A549 (cell line): Measurements from ENCODE around the gene REC8.
"Not testable (repeated sequence)": the region's sequence is repeated elsewhere in the genome, so short reads cannot be mapped to it uniquely, and the experiment has no call there.

Experiments used
- CBX2 ChIP-seq: fragments of 200-600 bp; sonication (generic); IDR thresholded peaks from 2 replicates; pipeline ENCODE4 v1.6.1; 2016; ENCODE audit warnings: low read depth, mild to moderate bottlenecking, borderline replicate concordance
- CHD2 ChIP-seq: fragments of 150-350 bp; IDR thresholded peaks from 2 replicates; pipeline ENCODE4 v1.6.1; 2014; ENCODE audit warnings: low read length; ENCODE audit not compliant: partially characterized antibody
- EP300 ChIP-seq, 2 experiments: fragments of >200 bp; sonication (Bioruptor Twin); formaldehyde crosslinking; IDR thresholded peaks; 2 replicates in 1 of 2; 3 replicates in 1 of 2; pipeline ENCODE4 v1.6.1; 2016 to 2017
- KDM1A ChIP-seq: fragments of 200-600 bp; sonication (generic); IDR thresholded peaks from 2 replicates; pipeline ENCODE4 v1.6.1; 2016; ENCODE audit warnings: low read depth, mild to moderate bottlenecking
- MAFK ChIP-seq: fragments of 450-650 bp; IDR thresholded peaks from 2 replicates; pipeline ENCODE4 v1.6.1; 2014; ENCODE audit not compliant: partially characterized antibody
- MAZ ChIP-seq: fragments of 150-350 bp; IDR thresholded peaks from 2 replicates; pipeline ENCODE4 v1.6.1; 2014; ENCODE audit warnings: antibody characterized with exemption, low read depth, low read length, borderline replicate concordance
- POLR2A ChIP-seq: IDR thresholded peaks from 2 replicates; pipeline ENCODE4 v1.6.1; 2012; ENCODE audit warnings: mild to moderate bottlenecking, low read length
- POLR2AphosphoS2 ChIP-seq: conservative IDR thresholded peaks from 2 replicates; pipeline ENCODE4 v1.6.1; 2012; ENCODE audit warnings: low read length, improper control_type of control experiment, inconsistent platforms
- RFX5 ChIP-seq: fragments of 450-650 bp; IDR thresholded peaks from 2 replicates; pipeline ENCODE4 v1.7.1; 2014; ENCODE audit warnings: antibody characterized with exemption, mild to moderate bottlenecking, moderate library complexity
- SMC3 ChIP-seq: fragments of >200 bp; sonication (Bioruptor Twin); formaldehyde crosslinking; IDR thresholded peaks from 3 replicates; pipeline ENCODE4 v1.6.1; 2018; ENCODE audit warnings: inconsistent platforms
- SREBF2 ChIP-seq: fragments of 450-650 bp; IDR thresholded peaks from 2 replicates; pipeline ENCODE4 v1.6.1; 2014; ENCODE audit warnings: mild to moderate bottlenecking, moderate library complexity
- USF2 ChIP-seq: fragments of 450-650 bp; IDR thresholded peaks from 2 replicates; pipeline ENCODE4 v1.6.1; 2014; ENCODE audit warnings: antibody characterized with exemption
- TF ChIP-seq, protein P1 (sequence below): fragments of >200 bp; sonication (Bioruptor Twin); formaldehyde crosslinking; IDR thresholded peaks from 3 replicates; pipeline ENCODE4 v1.5.1; 2016
- TF ChIP-seq, protein P2 (sequence below): fragments of 200-600 bp; sonication (generic); IDR thresholded peaks from 2 replicates; pipeline ENCODE4 v1.6.1; 2016; ENCODE audit warnings: antibody characterized with exemption, mild to moderate bottlenecking, moderate library complexity

DNA sequence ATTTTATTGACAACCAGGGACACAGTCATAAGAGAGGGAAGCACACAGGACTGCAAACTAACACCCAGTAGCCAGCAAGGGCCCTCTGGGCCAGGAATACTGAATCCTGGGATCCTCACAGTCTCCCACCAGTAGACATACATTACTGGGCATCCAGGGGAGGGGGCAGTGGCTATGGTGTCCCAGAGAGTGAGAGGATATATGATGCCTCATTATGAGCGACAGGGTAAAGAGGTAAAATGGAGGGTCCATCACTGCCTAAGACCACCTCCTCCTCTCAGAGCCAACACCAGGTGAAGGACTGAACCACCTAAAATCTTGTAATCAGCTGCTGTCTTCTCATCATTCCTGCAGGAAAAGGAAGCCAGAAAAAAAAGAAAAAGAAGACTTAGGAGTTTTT is 45.0 kb downstream of the REC8 start:
- not testable (repeated sequence) for TF ChIP-seq POLR2AphosphoS2; EP300 (IDR thresholded peaks at IDR 0.05); POLR2A; CBX2; RFX5; CHD2; USF2; SREBF2; MAZ; KDM1A; MAFK; SMC3
- TF ChIP-seq, protein P1, sequence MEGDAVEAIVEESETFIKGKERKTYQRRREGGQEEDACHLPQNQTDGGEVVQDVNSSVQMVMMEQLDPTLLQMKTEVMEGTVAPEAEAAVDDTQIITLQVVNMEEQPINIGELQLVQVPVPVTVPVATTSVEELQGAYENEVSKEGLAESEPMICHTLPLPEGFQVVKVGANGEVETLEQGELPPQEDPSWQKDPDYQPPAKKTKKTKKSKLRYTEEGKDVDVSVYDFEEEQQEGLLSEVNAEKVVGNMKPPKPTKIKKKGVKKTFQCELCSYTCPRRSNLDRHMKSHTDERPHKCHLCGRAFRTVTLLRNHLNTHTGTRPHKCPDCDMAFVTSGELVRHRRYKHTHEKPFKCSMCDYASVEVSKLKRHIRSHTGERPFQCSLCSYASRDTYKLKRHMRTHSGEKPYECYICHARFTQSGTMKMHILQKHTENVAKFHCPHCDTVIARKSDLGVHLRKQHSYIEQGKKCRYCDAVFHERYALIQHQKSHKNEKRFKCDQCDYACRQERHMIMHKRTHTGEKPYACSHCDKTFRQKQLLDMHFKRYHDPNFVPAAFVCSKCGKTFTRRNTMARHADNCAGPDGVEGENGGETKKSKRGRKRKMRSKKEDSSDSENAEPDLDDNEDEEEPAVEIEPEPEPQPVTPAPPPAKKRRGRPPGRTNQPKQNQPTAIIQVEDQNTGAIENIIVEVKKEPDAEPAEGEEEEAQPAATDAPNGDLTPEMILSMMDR, result not testable (repeated sequence)
- TF ChIP-seq, protein P2, sequence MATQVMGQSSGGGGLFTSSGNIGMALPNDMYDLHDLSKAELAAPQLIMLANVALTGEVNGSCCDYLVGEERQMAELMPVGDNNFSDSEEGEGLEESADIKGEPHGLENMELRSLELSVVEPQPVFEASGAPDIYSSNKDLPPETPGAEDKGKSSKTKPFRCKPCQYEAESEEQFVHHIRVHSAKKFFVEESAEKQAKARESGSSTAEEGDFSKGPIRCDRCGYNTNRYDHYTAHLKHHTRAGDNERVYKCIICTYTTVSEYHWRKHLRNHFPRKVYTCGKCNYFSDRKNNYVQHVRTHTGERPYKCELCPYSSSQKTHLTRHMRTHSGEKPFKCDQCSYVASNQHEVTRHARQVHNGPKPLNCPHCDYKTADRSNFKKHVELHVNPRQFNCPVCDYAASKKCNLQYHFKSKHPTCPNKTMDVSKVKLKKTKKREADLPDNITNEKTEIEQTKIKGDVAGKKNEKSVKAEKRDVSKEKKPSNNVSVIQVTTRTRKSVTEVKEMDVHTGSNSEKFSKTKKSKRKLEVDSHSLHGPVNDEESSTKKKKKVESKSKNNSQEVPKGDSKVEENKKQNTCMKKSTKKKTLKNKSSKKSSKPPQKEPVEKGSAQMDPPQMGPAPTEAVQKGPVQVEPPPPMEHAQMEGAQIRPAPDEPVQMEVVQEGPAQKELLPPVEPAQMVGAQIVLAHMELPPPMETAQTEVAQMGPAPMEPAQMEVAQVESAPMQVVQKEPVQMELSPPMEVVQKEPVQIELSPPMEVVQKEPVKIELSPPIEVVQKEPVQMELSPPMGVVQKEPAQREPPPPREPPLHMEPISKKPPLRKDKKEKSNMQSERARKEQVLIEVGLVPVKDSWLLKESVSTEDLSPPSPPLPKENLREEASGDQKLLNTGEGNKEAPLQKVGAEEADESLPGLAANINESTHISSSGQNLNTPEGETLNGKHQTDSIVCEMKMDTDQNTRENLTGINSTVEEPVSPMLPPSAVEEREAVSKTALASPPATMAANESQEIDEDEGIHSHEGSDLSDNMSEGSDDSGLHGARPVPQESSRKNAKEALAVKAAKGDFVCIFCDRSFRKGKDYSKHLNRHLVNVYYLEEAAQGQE, result not testable (repeated sequence)
